CD4-positive, alpha-beta T cell treated with Interleukin-15 for 1 hour (primary cell): ENCODE results near the gene GPC2.
"Not testable (repeated sequence)": the region's sequence is repeated elsewhere in the genome, so short reads cannot be mapped to it uniquely, and the experiment has no call there.

Experiments used
- DNase-seq: peaks from one replicate; pipeline ENCODE4 v3.0.0-alpha.2; 2020

Gene GPC2

GRCh38 chr7:100147278-100147677 lies 29.9 kb downstream of the GPC2 start:
- no peak for DNase-seq

GRCh38 chr7:100146350-100146749 lies 30.8 kb downstream of the GPC2 start:
- DNase-seq: not testable (repeated sequence)

GRCh38 chr7:100142461-100142860 lies 34.7 kb downstream of the GPC2 start:
- no peak for DNase-seq

- no peak for DNase-seq
Observed at GRCh38 chr7:100141555-100141949, 35.6 kb downstream of the GPC2 start.

- DNase-seq: no peak
Observed at GRCh38 chr7:100137851-100138760, 39.1 kb downstream of the GPC2 start.

- DNase-seq: peak; percentile 73
Observed at GRCh38 chr7:100132697-100133151, 44.5 kb downstream of the GPC2 start.

GRCh38 chr7:100132126-100132525 lies 45.1 kb downstream of the GPC2 start:
- no peak for DNase-seq

- DNase-seq: peak; percentile 79
Observed at GRCh38 chr7:100130608-100131453, 46.4 kb downstream of the GPC2 start.

- not testable (repeated sequence) for DNase-seq
Observed at GRCh38 chr7:100130220-100130607, 47.0 kb downstream of the GPC2 start.

GRCh38 chr7:100128637-100128963 lies 48.6 kb downstream of the GPC2 start:
- DNase-seq: no peak

GRCh38 chr7:100127866-100128636 lies 49.1 kb downstream of the GPC2 start:
- no peak for DNase-seq

- peak; percentile 87 for DNase-seq
Observed at GRCh38 chr7:100126931-100127865, 50.0 kb downstream of the GPC2 start, which contains the start of gene MBLAC1. TSS of gene MBLAC1 (plus strand) at chr7:100126967. CDS start at chr7:100127396, 429 bp downstream.

- no peak for DNase-seq
Observed at GRCh38 chr7:100126239-100126930, 50.8 kb downstream of the GPC2 start.

GRCh38 chr7:100124301-100125230 lies 52.6 kb downstream of the GPC2 start:
- no peak for DNase-seq

GRCh38 chr7:100122568-100122967 lies 54.6 kb downstream of the GPC2 start:
- DNase-seq: no peak

GRCh38 chr7:100122067-100122466 lies 55.1 kb downstream of the GPC2 start:
- no peak for DNase-seq

- no peak for DNase-seq
Observed at GRCh38 chr7:100120733-100121036, 56.5 kb downstream of the GPC2 start.

GRCh38 chr7:100119970-100120732 lies 57.0 kb downstream of the GPC2 start:
- peak; percentile 60 for DNase-seq
